Measurements from ENCODE around the gene JAKMIP1. TPM values are rescaled to one million over a fixed set of nuclear protein-coding genes. Genes with fewer than 3 reads are reported as not detected.

JAKMIP1 gene
- total RNA-seq, 1 experiment from 2014 or later: not detected

- POLR2A ChIA-PET (ENCODE audit: unreplicated experiment): no interaction called here
- no peaks in the 10 kb centered on the region for H3K79me2 ChIP-seq (ENCODE audit: low read depth)
- H3K4me1 ChIP-seq (replicated peaks; ENCODE audit: insufficient read depth): no peaks in the 10 kb centered on the region
- CTCF ChIA-PET: no interaction called here
- no peak overlapping the region for H3K4me3 ChIP-seq
- no peak overlapping the region for H3K27ac ChIP-seq
- TF ChIP-seq CTCF (conservative IDR thresholded peaks at IDR 0.05) (no peak), EZH2 (IDR thresholded peaks at IDR 0.05; ENCODE audit: low read depth) (no peak)
- peaks cover 81% of the 10 kb centered on the region for H3K27me3 ChIP-seq (ENCODE audit: insufficient read depth, low read depth)
- no peaks in the 10 kb centered on the region for H3K9me3 ChIP-seq (ENCODE audit: insufficient read depth, low read depth)
- intact Hi-C loops (cut with micrococcal nuclease; ENCODE audit: unreplicated experiment): no loop called here
- no peaks in the 10 kb centered on the region for H3F3A ChIP-seq (ENCODE audit: insufficient read depth, low read depth)
- no peak for DNase-seq
- H3K9me2 ChIP-seq (ENCODE audit: insufficient read depth): no peaks in the 10 kb centered on the region
- H2AFZ ChIP-seq: no peak overlapping the region
- no peaks in the 10 kb centered on the region for H3K36me3 ChIP-seq (ENCODE audit: low read depth)
- H3K4me2 ChIP-seq: no peak overlapping the region
- BruUV-seq (replicated peaks): no TSS peak
- H4K20me1 ChIP-seq (ENCODE audit: insufficient read depth): no peaks in the 10 kb centered on the region
Observed at GRCh38 chr4:6044276-6044675, 156.1 kb downstream of the JAKMIP1 start.

- Histone ChIP-seq H3K4me2 (no peak overlapping the region), H3K4me1 (replicated peaks; ENCODE audit: insufficient read depth) (no peaks in the 10 kb centered on the region), H3K4me3 (no peak overlapping the region), H3F3A (ENCODE audit: insufficient read depth, low read depth) (no peaks in the 10 kb centered on the region), H3K27ac (no peak overlapping the region), H3K27me3 (ENCODE audit: insufficient read depth, low read depth) (peaks cover 81% of the 10 kb centered on the region), H3K9me3 (ENCODE audit: insufficient read depth, low read depth) (no peaks in the 10 kb centered on the region), H3K36me3 (ENCODE audit: low read depth) (no peaks in the 10 kb centered on the region), H3K9me2 (ENCODE audit: insufficient read depth) (no peaks in the 10 kb centered on the region), H2AFZ (no peak overlapping the region), H3K79me2 (ENCODE audit: low read depth) (no peaks in the 10 kb centered on the region), H4K20me1 (ENCODE audit: insufficient read depth) (no peaks in the 10 kb centered on the region)
- POLR2A ChIA-PET (ENCODE audit: unreplicated experiment): no interaction called here
- no peak for DNase-seq
- TF ChIP-seq EZH2 (IDR thresholded peaks at IDR 0.05; ENCODE audit: low read depth) (no peak), CTCF (conservative IDR thresholded peaks at IDR 0.05) (no peak)
- intact Hi-C loops (cut with micrococcal nuclease; ENCODE audit: unreplicated experiment): no loop called here
- CTCF ChIA-PET: no interaction called here
- BruUV-seq (replicated peaks): no TSS peak
Observed at GRCh38 chr4:6043843-6044242, 156.5 kb downstream of the JAKMIP1 start.

- Histone ChIP-seq H2AFZ (no peak overlapping the region), H4K20me1 (ENCODE audit: insufficient read depth) (no peaks in the 10 kb centered on the region), H3K27me3 (ENCODE audit: insufficient read depth, low read depth) (peaks cover 81% of the 10 kb centered on the region), H3K4me1 (replicated peaks; ENCODE audit: insufficient read depth) (no peaks in the 10 kb centered on the region), H3K27ac (no peak overlapping the region), H3K9me3 (ENCODE audit: insufficient read depth, low read depth) (no peaks in the 10 kb centered on the region), H3K79me2 (ENCODE audit: low read depth) (no peaks in the 10 kb centered on the region), H3K9me2 (ENCODE audit: insufficient read depth) (no peaks in the 10 kb centered on the region), H3K36me3 (ENCODE audit: low read depth) (no peaks in the 10 kb centered on the region), H3K4me2 (no peak overlapping the region), H3F3A (ENCODE audit: insufficient read depth, low read depth) (no peaks in the 10 kb centered on the region), H3K4me3 (no peak overlapping the region)
- no TSS peak for BruUV-seq (replicated peaks)
- no peak for TF ChIP-seq EZH2 (IDR thresholded peaks at IDR 0.05; ENCODE audit: low read depth)
- no peak for TF ChIP-seq CTCF (conservative IDR thresholded peaks at IDR 0.05)
- POLR2A ChIA-PET (ENCODE audit: unreplicated experiment): no interaction called here
- no peak for DNase-seq
- intact Hi-C loops (cut with micrococcal nuclease; ENCODE audit: unreplicated experiment): no loop called here
- CTCF ChIA-PET: no interaction called here
Observed at GRCh38 chr4:6043188-6043587, 157.2 kb downstream of the JAKMIP1 start.

Data from PC-9 (cell line).